GM12801 (cell line): ENCODE data around the gene CDC16.

Experiments
- CTCF ChIP-seq: IDR thresholded peaks from one replicate; pipeline ENCODE4 v1.5.1; 2011; ENCODE audit warnings: control low read depth; ENCODE audit not compliant: insufficient read length; ENCODE audit errors: extremely low read depth

The CDC16 gene

GRCh38 chr13:114314074-114314912 lies 79.6 kb downstream of the CDC16 start, which contains the start of gene CHAMP1:
Gene CHAMP1, plus strand, starts transcription at chr13:114314503. Its CDS starts 9,340 bp downstream, at chr13:114323843.
- no peak for TF ChIP-seq CTCF

GRCh38 chr13:114315074-114315785 lies 80.5 kb downstream of the CDC16 start:
- TF ChIP-seq CTCF, result no peak

- no peak for TF ChIP-seq CTCF
Measured at GRCh38 chr13:114318624-114319023, 83.9 kb downstream of the CDC16 start.

GRCh38 chr13:114319441-114319913 lies 84.8 kb downstream of the CDC16 start:
- TF ChIP-seq CTCF, result no peak

GRCh38 chr13:114320065-114320464 lies 85.4 kb downstream of the CDC16 start:
- TF ChIP-seq CTCF, result no peak

GRCh38 chr13:114321256-114321655 lies 86.6 kb downstream of the CDC16 start:
- no peak for TF ChIP-seq CTCF
